HG03045 (cell line): ENCODE results near the gene VAMP3.

Source experiments
- ATAC-seq: cut with Tn5 transposase; IDR thresholded peaks from one replicate; pipeline ENCODE4 v1.9.1; 2021; ENCODE audit warnings: mild to moderate bottlenecking, moderate library complexity; ENCODE audit not compliant: unreplicated experiment

VAMP3 gene

GRCh38 chr1:7810395-7810794, 39.3 kb downstream of the VAMP3 start:
- ATAC-seq = no peak

GRCh38 chr1:7811476-7811875, 40.4 kb downstream of the VAMP3 start:
- no peak for ATAC-seq

GRCh38 chr1:7813677-7814373, 42.7 kb downstream of the VAMP3 start:
- ATAC-seq = no peak

- ATAC-seq = no peak
These were observed 50.2 kb downstream of the VAMP3 start for GRCh38 chr1:7821282-7821681.

- ATAC-seq = no peak
These were observed 53.6 kb downstream of the VAMP3 start for GRCh38 chr1:7824701-7825100.

GRCh38 chr1:7826363-7826762, 55.3 kb downstream of the VAMP3 start:
- ATAC-seq = no peak

GRCh38 chr1:7827126-7827955, 56.2 kb downstream of the VAMP3 start:
- ATAC-seq = no peak
